GM18907 (cell line): ENCODE measurements around the gene ZNF385C.

Source experiments
- ATAC-seq: cut with Tn5 transposase; IDR thresholded peaks from one replicate; pipeline ENCODE4 v1.9.1; 2021; ENCODE audit warnings: mild to moderate bottlenecking, moderate library complexity; ENCODE audit not compliant: unreplicated experiment

ZNF385C gene

DNA sequence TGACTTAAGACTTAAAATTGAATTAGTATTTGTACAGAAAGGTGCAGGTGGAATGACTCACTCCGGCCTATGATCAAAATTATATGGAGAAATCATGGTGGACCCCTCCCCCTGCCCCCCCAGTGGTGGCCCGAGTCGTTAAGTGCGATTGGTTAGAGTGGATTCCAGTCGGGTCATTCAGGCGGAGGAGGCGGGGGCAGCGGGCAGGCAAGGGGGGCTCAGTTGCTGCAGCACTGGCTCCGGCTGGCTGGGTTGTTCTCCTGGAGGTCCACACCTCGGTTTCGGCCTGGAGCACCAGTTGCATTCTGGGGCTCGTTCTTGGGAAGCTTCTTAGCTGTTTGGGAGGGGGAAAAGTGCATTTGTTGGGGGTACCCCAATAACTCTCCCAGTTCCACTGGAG is 27.3 kb upstream of the ZNF385C start:
- ATAC-seq = no peak

DNA sequence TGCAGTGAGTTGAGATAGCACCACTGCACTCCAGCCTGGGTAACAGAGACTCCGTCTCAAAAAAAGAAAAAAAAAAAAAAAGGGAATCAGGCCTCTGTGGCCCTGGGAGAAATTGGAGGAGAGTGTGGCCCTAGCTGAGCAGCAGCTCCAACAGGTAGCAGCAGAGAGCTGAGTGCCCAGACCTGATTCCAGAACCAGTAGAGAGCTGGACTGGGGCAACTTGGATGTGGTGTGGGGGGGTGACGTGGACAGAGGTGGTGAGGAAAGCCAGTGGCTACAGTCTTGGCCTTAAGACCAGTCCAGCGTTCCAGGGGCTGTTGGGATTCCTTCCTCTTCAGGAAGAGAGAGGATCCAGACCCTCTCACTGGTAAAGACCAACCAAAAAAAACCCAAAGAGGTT is 26.0 kb upstream of the ZNF385C start:
- ATAC-seq = no peak

DNA sequence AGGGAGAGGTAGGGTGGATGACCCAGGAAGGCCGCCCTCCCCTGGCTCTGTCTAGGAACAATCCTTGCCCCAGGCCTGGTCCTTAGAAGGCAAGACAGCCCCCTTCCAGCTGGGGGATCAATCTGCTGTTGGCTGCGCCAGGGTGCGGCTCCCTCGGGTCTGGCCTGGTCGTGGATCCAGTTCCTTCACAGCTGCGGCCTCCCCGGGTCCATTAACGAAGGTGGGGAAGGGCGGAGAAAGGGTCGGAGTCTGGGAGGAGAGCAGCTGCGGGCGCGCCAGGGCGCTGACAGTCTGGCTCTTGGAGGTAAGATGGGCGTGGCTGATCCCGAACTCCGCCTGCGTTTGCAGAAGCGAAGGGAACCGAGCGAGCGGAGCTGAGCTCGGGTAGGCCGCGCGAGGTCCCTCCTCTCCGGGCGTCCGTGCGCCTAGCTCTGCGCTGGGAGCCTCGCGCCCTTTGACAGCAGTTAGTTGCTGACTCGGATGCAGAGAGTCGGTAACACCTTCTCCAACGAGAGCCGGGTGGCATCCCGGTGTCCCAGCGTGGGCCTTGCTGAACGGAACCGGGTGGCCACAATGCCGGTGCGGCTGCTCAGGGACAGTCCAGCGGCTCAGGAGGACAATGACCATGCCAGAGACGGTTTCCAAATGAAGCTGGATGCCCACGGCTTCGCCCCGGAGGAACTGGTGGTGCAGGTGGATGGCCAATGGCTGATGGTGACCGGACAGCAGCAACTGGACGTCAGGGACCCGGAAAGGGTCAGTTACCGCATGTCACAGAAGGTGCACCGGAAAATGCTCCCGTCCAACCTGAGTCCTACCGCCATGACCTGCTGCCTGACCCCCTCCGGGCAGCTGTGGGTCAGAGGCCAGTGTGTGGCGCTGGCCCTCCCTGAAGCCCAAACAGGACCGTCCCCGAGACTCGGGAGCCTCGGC is 24.4 kb upstream of the ZNF385C start, which contains the start of gene HSPB9:
HSPB9 (plus strand) TSS at position 434 of the 933 bp plus-strand sequence; CDS start at position 481, 47 bp downstream.
- ATAC-seq = no peak

DNA sequence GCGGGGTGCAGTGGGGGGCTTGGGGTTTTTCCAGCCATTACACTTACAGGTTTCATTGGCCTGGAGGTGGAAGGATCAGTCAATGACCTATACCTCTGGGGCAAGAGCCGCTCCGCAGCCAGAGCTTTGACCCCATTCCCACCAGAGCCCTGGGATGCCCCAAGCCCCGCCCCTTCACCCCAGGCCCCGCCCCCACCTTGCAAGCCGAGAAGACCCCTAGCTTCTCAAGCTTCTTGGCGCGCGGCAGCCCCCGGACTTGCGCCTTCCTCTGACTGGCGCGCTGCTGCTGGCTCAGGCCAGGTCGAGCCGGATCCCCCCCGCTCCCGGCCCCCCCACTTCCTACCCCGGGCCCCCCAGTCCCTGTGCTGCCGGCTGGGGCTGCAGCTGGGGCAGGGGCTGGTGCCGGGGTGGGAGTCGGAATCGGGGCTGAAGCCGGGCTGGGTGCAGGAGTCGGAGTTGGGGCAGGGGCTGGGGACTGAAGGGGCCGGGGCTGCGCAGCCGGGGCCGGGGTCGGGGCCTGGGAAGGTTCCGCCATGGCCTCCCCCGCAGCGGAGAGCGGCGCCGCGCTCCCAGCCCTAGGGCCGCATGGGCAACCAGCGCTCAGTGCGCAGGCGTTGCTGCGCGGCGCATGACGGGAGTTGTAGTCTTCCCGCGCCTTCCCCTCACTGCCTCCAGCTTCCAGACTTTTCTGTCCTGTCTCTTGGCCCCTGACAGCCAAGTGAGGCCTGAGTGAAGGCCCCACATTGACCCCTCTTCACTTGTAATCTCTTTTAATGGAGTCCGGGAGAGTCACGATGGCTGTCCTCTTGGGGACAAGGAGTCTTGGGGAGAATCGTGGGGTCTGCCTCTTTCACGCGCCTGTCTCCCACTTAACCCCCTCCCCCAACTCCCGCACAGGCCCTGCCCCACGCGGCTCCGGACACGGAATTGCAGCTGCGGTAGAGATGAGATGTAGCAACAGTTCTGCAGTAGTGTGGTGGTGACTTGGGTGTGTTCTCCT is 22.8 kb upstream of the ZNF385C start, which contains the start of gene KAT2A:
KAT2A (minus strand) TSS at position 598 of the 1,000 bp plus-strand sequence; CDS start at position 535, 63 bp downstream.
- ATAC-seq = peak; percentile 69

DNA sequence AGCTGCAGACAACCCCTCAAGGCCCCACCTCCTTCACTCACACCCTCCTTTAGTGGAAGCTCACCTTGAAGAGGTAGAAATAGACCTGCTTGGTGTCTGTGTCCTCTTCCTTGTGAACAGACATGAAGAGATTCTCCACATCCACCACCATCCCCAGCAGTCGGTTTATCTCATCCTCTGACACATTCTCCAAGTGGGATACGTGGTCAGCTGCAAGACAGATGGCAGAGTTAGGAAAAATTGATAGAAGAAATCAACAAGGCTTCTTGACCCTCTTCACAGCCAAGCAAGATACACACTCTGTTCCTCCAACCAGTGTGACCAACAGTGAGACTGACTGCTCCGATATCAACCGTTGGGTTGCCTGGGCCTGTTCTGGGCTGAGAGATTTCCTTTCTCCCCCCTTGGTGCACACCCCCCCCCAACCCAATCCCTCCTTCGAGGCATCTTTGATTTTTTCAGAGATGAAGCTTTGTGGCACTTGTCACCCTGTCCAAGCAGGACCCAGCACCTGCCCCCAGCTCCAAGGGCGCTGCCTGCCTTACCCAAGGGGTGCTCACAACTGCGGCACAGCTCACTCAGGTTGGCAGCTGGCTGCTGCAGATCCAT is 22.0 kb upstream of the ZNF385C start:
- ATAC-seq = no peak

DNA sequence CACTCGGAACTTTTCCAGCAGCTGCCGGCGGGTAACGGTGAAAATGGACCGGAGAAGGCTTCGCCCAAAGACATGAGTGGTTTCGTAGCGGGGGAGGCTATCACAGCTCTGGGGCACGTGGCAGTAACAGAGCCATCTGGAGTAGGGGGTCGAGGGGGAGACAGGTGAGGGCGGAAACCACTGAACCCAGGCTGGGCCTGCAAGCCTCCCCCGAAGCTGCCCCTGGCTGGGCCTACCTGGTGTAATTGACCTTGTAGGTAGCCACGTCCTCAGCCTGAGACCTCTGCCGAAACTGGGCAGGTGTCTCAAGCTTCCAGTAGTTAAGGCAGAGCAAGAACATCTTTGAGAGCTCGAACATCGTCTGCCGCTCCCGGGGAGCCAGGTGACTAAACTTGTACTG is 21.0 kb upstream of the ZNF385C start:
- ATAC-seq = no peak

- ATAC-seq = no peak
These were observed 20.3 kb upstream of the ZNF385C start for GRCh38 chr17:42118545-42118944.

DNA sequence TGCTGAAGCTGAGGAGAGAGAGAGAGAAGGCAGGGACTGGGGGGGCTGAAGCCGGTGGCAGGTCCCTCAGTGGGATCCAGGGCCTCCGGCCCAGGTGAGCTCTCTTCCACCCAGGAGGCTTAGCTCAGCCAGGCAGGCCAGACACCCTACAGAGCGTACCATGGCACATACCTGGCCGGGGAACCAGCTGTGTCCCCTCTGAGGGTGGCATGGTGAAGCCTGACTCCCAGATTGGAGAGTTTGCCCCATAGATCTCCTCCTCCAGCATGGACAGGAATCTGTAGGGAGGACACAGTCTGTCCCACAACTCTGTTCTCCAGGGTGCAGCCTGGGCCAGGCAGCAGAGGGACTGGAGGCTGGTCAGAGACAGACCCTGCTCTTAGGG is 19.8 kb upstream of the ZNF385C start:
- ATAC-seq = no peak

GRCh38 chr17:42117397-42118125 is 19.3 kb upstream of the ZNF385C start:
- ATAC-seq = no peak

DNA sequence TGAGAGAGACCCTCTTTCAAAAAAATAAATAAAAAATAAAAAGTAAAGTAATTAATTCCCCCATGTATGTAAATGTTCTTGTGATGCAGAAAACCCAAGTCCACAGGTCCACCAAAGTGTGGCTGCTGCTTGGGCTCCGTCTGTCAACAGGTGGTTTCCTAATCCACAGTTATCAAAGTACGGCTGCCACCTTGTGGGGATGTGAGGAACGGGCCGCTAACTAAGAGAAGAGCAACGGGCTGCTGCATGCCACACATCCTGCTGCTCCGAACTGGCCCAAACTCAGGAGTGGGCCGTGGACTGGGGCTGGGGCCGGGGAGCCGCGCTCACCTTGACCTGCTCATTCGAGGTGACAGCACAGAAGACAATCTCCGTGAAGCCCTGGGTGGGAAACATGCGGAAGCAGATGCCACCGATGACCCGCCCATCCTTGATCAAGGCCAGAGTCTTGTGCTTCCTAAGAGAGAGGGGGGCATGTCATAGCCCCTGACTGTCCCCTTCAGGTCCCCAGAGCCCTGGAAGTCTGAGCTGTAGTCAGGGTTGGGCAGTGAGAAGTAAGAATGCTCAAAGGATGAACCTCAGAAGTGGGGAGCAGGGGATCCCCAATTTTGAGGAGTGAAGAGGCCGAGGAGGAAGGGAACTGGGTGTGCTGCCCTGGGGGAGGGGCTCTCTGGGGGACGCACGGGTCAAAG is 18.6 kb upstream of the ZNF385C start:
- no peak for ATAC-seq

DNA sequence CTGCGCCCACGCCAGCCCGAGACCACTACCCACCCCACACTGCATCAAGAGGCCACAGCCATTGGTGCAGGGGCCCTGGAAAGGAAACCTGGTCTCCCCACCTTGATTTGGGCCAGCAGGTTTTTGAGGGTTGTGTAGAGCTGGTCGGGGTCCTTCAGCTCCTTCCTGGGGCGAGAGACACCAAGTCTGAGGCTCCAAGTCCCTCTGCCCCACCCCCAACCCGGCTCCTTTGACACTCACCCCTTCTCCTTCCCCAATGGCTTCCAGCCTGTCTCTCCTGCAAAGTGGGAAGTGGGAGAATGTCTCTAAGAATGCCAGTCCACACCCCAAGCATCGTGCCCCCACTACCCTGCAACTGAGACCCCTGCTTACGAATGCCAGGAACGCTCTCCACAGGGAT is 15.8 kb upstream of the ZNF385C start:
- ATAC-seq = no peak

DNA sequence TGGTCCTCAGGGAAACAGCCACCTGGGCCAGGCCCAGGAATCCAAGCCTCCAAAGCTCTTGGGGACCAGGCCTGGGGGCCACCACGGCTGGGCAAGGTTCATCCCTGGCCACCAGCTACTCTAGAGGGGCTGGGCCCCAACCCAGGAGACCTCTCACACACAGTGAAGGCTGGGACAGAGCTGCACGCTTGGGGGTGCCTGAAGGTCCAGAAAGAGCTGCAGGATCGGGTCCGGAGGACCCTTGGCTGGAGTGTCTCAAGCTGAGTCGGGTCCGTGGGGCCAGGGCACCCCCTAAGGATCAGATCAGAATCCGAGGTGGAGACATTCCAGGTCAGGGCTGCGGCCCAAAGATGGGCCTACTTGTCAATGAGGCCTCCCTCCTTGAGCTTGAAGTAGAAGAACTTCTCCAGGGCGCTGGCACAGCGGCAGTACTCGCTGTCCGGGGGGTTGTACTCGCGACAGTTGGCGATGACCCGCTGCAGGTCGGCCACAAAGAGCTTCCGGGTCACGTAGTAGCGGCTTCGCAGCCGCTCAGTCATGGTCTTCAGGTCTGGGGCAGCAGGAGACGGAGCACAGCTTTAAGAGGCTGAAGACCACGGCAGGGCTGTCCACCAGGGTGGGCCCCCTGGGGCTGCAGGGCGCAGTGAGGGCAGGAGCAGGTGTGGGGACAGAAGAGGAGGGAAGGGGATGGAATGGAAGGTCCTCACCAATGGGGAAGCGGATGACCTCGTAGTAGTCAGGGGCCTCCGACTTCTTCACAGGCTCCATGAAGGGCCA is 15.2 kb upstream of the ZNF385C start:
- no peak for ATAC-seq

DNA sequence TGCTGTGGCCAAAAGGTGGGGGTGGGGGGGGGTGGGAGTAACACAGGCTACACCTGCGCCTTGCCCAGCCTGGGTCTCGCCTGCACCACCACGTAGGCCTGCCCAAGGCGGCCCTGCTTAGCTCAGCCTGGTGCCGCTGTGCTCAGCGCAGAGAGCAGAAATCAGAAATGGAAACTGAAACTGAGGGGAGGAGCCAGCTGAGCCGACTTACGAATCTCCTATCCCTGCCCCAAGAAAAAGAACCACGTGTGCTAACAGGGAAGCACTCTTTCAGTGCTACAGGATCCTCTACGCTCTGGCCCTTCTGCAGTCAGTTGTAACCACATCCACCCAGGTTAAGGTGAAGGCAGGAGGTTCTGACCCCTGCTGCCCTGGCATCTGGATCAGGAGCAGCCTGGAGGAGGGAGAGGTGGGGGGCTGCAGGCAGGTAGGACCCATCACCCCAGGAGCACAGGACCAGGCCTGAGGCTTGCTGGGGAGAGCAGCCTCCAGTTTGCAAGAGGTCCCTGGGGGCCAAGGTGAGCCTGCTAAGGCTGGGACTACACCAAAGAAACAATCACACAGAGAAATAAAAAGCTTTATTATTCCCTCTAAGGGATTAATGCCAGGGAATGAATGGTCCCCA is 14.4 kb upstream of the ZNF385C start, which contains the start of gene DHX58:
DHX58 (minus strand) TSS at position 163 of the 625 bp plus-strand sequence. CDS start 822 bp downstream, outside the sequence.
- ATAC-seq = peak; percentile 53

GRCh38 chr17:42111871-42112551 is 13.7 kb upstream of the ZNF385C start:
- peak; percentile 5 for ATAC-seq

DNA sequence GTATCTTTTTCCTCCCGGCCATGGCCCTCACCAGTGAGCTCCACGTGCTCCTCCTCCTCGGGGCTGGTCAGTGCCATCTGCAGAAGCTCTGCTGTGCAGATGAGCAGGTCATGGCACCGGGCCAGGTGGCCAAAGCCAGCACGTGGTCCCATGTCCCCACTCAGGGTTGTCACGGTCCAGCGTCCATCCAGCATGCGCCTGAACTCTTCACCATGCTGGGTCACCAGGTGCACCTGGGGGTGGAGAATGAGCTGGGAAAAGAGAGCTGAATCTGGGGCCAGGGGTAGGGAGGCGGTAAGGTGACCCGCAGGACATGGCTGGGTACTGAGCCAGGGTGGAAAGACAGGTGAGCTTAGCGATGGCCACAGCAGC is 13.0 kb upstream of the ZNF385C start:
- no peak for ATAC-seq

- no peak for ATAC-seq
These were observed 12.3 kb upstream of the ZNF385C start for GRCh38 chr17:42110301-42111264.

- no peak for ATAC-seq
These were observed 10.8 kb upstream of the ZNF385C start for GRCh38 chr17:42109086-42109485.
